Small intestine (tissue), 7 donors: ENCODE results near the gene RAB11B. TPM values are rescaled to one million over a fixed set of nuclear protein-coding genes. Genes with fewer than 3 reads are reported as not detected.

Source experiments
- DNase-seq, 2 donors: peaks; one replicate each; pipeline versions ENCODE4 v3.0.0 to v3.0.0-alpha.2; 2013
- FAIRE-seq: peaks from 2 replicates; lab custom pipeline; 2012; peaks lifted over from hg19 to GRCh38; lab: Jason Lieb, UNC
- H3K27ac ChIP-seq, 3 donors: one replicate each; pipeline ENCODE4 v1.5.1; 2013; ENCODE audit warnings: low read length in 2 of 3, mild to moderate bottlenecking in 2 of 3, control low read depth in 1 of 3, inconsistent platforms in 1 of 3, low read depth in 1 of 3, moderate library complexity in 1 of 3
- H3K27me3 ChIP-seq, 3 donors: one replicate each; pipeline ENCODE4 v1.6.1; 2013; ENCODE audit warnings: low read length in 3 of 3, inconsistent platforms in 1 of 3; ENCODE audit not compliant: control insufficient read depth in 3 of 3, insufficient read depth in 3 of 3
- H3K36me3 ChIP-seq, 3 donors: one replicate each; pipeline ENCODE4 v1.6.1; 2013; ENCODE audit warnings: low read length in 3 of 3, inconsistent platforms in 1 of 3, low read depth in 1 of 3, mild to moderate bottlenecking in 1 of 3, moderate library complexity in 1 of 3; ENCODE audit not compliant: control insufficient read depth in 3 of 3, insufficient read depth in 2 of 3
- H3K4me1 ChIP-seq, 3 donors: one replicate each; pipeline ENCODE4 v1.6.1; 2013; ENCODE audit warnings: low read length in 2 of 3, inconsistent platforms in 1 of 3, low read depth in 1 of 3, mild to moderate bottlenecking in 1 of 3, moderate library complexity in 1 of 3; ENCODE audit not compliant: control insufficient read depth in 3 of 3, insufficient read depth in 2 of 3
- H3K4me3 ChIP-seq, 3 donors: one replicate each; pipeline ENCODE4 v1.5.1; 2013; ENCODE audit warnings: low read length in 3 of 3, control low read depth in 1 of 3, inconsistent platforms in 1 of 3, low read depth in 1 of 3, mild to moderate bottlenecking in 1 of 3, moderate library complexity in 1 of 3
- H3K9me3 ChIP-seq, 2 donors: one replicate each; pipeline ENCODE4 v1.6.1; 2013; ENCODE audit warnings: low read depth in 1 of 2, low read length in 1 of 2; ENCODE audit not compliant: control insufficient read depth in 2 of 2, insufficient read depth in 1 of 2
- WGBS, 3 donors: extraction: QIAGEN DNeasy Blood & Tissue Kit; methylation state at CpG; one replicate each; pipeline ENCODE4 v1.1.7; 2013; 5-methylcytosine and 5-hydroxymethylcytosine counted together
- polyA plus RNA-seq, 4 donors: library from polyadenylated mRNA; stranded (reverse) in 3 of 4; unstranded in 1 of 4; fragments of 200-250 nt in 3 of 4; fragments of 120-200 nt in 1 of 4; gene quantifications; one replicate each; pipeline versions ENCODE4 v1.2.1 to v1.2.3, GENCODE V29; 2013
- donor health status: healthy with polysubstance abuse.
- donor health status: control.
- donor health status: control.
- donor health status: Bipolar disorder and iron deficiency.
- donor health status: healthy.

RAB11B gene
- polyA plus RNA-seq, 4 donors, result 55.7 to 102 (median 72.2) TPM

- H3K27me3 ChIP-seq, result peaks cover 0 to 36% (median 0%) of the 10 kb centered on the region in 3 donors
- peak within 1 kb of the TSS in 2 of 3 donors; percentile 24 to 67 for H3K27ac ChIP-seq
- 1% methylated on average over 65 to 81 of the region's 81 CpGs for WGBS, 3 donors
- H3K4me3 ChIP-seq, result peak within 1 kb of the TSS; percentile 8 to 56 (median 35)
- no peaks in the 10 kb centered on the region for H3K9me3 ChIP-seq
- H3K36me3 ChIP-seq, result no peaks in the 10 kb centered on the region
- DNase-seq (peak; percentile 61 to 79), FAIRE-seq (no peak)
- peaks cover 2 to 38% (median 2%) of the 10 kb centered on the region in 3 donors for H3K4me1 ChIP-seq
These were observed 26.1 kb upstream of the RAB11B start, which contains the start of gene ANGPTL4 for GRCh38 chr19:8363803-8364771. TSS of gene ANGPTL4 (plus strand) at chr19:8364155. CDS start at chr19:8364322, 167 bp downstream.

DNA sequence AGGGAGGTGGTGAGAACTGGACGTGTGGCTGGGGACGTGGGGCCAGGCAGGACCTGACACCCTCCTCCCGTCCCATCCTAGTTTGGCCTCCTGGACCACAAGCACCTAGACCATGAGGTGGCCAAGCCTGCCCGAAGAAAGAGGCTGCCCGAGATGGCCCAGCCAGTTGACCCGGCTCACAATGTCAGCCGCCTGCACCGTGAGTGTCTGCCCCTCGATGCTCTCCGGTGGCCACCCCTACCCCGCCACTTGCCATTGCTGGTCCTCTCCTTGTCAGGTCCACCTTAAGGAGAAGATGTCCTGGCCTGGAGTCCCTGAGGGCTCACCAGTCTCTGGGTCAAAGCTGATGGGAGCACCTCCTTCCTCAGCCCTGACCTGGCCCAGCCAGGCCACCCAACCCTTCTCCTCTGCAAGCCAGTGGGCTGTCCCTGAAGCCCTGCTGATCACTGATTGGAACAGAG is 24.0 kb upstream of the RAB11B start:
- Histone ChIP-seq H3K27me3 (peaks cover 0 to 36% (median 0%) of the 10 kb centered on the region in 3 donors), H3K27ac (peak overlapping the region in 1 of 3 donors; percentile 47), H3K4me1 (peaks cover 2 to 41% (median 4%) of the 10 kb centered on the region in 3 donors), H3K4me3 (no peak overlapping the region), H3K36me3 (peaks cover 0 to 2% (median 0%) of the 10 kb centered on the region in 3 donors), H3K9me3 (no peaks in the 10 kb centered on the region)
- DNase-seq, result no peak
- 83 to 93% (median 90%) methylated on average over 10 to 11 of the region's 11 CpGs for WGBS, 3 donors
- FAIRE-seq, result no peak

- H3K36me3 ChIP-seq, result peaks cover 0 to 4% (median 0%) of the 10 kb centered on the region in 3 donors
- H3K27ac ChIP-seq, result peak overlapping the region in 2 of 3 donors; percentile 34 to 56
- no peak overlapping the region for H3K4me3 ChIP-seq
- H3K9me3 ChIP-seq, result no peaks in the 10 kb centered on the region
- FAIRE-seq, result no peak
- H3K4me1 ChIP-seq, result peaks cover 2 to 41% (median 2%) of the 10 kb centered on the region in 3 donors
- peaks cover 0 to 36% (median 0%) of the 10 kb centered on the region in 3 donors for H3K27me3 ChIP-seq
- 47 to 67% (median 54%) methylated on average over 13 of the region's 13 CpGs for WGBS, 3 donors
- no peak for DNase-seq
These were observed 23.2 kb upstream of the RAB11B start for GRCh38 chr19:8366961-8367326.

DNA sequence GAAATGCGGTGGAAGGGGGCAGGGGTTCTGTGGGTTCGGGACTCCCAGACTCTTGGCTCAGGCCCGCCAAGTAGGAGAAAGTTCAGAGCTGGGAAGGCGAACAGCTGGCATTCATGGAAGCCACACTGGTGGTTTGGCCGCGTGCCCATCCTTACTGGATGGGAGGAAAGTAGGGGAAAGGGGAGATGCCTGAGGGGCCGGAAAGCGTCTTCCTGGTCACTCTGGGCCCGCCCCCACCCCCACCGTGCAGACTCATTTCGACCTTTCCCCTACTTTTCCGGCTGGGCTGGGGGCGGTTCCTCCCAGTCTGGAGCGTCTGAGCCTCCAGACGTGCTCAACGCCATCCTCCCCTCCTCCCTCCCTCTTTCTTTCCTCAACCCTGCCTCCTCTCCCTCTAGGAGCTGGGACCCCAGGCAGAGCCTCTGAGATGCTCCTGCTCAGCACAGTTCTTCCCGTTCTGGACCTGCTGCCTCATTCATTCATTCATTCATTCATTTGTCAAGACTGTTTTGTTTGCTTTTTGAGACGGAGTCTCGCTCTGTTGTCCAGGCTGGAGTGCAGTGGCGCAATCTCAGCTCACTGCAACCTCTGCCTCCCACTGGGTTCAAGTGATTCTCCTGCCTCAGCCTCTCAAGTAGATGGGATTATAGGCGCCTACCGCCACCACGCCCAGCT is 22.7 kb upstream of the RAB11B start:
- H3K4me3 ChIP-seq, result no peak overlapping the region
- peak overlapping the region in 2 of 3 donors; percentile 34 to 56 for H3K27ac ChIP-seq
- DNase-seq (peak; percentile 68 to 76), FAIRE-seq (no peak)
- H3K27me3 ChIP-seq, result peaks cover 0 to 32% (median 0%) of the 10 kb centered on the region in 3 donors
- peaks cover 0 to 4% (median 0%) of the 10 kb centered on the region in 3 donors for H3K36me3 ChIP-seq
- H3K9me3 ChIP-seq, result no peaks in the 10 kb centered on the region
- H3K4me1 ChIP-seq, result peaks cover 2 to 36% (median 2%) of the 10 kb centered on the region in 3 donors
- WGBS, 3 donors, result 14 to 19% (median 16%) methylated on average over 21 to 23 of the region's 23 CpGs

DNA sequence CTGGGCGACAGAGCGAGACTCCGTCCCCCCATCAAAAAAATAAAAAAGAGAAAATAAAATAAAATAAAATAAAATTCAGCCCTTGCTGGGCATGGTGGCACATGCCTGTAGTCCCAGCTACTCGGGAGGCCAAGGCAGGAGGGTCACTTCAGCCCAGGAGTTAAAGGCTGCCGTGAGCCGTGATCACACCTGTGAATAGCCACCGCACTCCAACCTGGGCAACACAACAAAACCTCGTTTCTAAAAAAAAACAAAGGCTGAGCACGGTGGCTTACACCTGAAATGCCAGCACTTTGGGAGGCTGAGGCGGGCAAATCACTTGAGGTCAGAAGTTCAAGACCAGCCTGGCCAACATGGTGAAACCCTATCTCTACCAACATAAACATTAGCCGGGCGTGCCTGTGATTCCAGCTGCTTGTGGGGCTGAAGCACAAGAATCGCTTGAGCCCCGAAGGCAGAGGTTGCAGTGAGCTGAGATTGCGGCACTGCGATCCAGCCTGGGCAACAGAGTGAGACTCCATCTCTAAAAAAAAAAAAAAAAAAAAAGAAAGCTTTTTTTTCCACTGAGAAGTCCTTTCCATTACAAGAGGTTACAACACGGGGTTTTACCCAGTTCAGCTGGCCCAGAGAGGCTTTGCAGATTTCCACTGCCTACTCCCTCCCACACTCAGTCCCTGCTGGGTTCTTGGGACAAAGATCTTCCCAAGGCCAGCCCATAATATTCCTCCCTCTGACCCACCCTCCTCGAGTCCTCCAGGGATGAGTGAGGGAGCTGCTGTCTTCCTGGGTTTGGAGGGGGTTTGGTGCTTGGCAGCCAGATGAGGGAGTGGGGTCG is 19.8 kb upstream of the RAB11B start:
- peaks cover 0 to 9% (median 0%) of the 10 kb centered on the region in 3 donors for H3K36me3 ChIP-seq
- peaks cover 0 to 11% (median 0%) of the 10 kb centered on the region in 3 donors for H3K27me3 ChIP-seq
- peak in 1 of 2 donors; percentile 72 for DNase-seq
- FAIRE-seq, result no peak
- H3K9me3 ChIP-seq, result no peaks in the 10 kb centered on the region
- peak overlapping the region in 2 of 3 donors; percentile 70 to 82 for H3K27ac ChIP-seq
- 50 to 71% (median 54%) methylated on average over 19 of the region's 19 CpGs for WGBS, 3 donors
- H3K4me1 ChIP-seq, result peaks cover 2 to 20% (median 2%) of the 10 kb centered on the region in 3 donors
- H3K4me3 ChIP-seq, result peak overlapping the region in 1 of 3 donors; percentile 44

DNA sequence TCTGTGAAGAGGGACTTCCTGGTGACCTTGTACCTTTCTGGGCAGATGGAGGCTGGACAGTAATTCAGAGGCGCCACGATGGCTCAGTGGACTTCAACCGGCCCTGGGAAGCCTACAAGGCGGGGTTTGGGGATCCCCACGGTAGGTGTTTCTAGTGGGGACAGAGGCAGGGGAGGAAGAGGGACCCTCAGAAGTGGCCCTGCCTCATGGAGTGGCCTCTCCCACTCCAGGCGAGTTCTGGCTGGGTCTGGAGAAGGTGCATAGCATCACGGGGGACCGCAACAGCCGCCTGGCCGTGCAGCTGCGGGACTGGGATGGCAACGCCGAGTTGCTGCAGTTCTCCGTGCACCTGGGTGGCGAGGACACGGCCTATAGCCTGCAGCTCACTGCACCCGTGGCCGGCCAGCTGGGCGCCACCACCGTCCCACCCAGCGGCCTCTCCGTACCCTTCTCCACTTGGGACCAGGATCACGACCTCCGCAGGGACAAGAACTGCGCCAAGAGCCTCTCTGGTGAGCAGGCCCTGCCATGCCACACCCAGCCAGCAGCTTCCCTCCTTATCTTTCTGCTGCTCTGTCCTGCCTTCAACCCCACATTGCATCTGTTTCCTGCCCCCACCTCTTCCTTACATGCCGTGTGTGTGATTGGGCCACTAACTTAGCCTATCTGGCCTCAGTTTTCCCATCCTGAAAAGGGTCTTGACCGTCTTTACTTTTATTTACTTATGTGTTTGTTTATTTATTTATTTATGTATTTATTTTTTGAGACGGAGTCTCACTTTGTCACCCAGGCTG is 19.0 kb upstream of the RAB11B start:
- peaks cover 0 to 9% (median 0%) of the 10 kb centered on the region in 3 donors for H3K36me3 ChIP-seq
- peaks cover 2 to 20% (median 2%) of the 10 kb centered on the region in 3 donors for H3K4me1 ChIP-seq
- H3K9me3 ChIP-seq, result no peaks in the 10 kb centered on the region
- WGBS, 3 donors, result 29 to 73% (median 43%) methylated on average over 27 to 28 of the region's 28 CpGs
- peak in 1 of 2 donors; percentile 65 for DNase-seq
- H3K4me3 ChIP-seq, result peak overlapping the region in 1 of 3 donors; percentile 44
- FAIRE-seq, result no peak
- peak overlapping the region in 2 of 3 donors; percentile 70 to 82 for H3K27ac ChIP-seq
- H3K27me3 ChIP-seq, result peaks cover 0 to 3% (median 0%) of the 10 kb centered on the region in 3 donors
